GM18505 (cell line): ENCODE data around the gene ELMO2.

ENCODE experiments used
- ATAC-seq: cut with Tn5 transposase; IDR thresholded peaks from one replicate; pipeline ENCODE4 v1.9.1; 2021; ENCODE audit not compliant: unreplicated experiment
- POLR2A ChIP-seq: IDR thresholded peaks from 4 replicates; pipeline ENCODE4 v1.6.1; 2011; ENCODE audit warnings: borderline replicate concordance; ENCODE audit not compliant: insufficient read depth, insufficient read length; ENCODE audit errors: extremely low read depth

ELMO2 gene

DNA sequence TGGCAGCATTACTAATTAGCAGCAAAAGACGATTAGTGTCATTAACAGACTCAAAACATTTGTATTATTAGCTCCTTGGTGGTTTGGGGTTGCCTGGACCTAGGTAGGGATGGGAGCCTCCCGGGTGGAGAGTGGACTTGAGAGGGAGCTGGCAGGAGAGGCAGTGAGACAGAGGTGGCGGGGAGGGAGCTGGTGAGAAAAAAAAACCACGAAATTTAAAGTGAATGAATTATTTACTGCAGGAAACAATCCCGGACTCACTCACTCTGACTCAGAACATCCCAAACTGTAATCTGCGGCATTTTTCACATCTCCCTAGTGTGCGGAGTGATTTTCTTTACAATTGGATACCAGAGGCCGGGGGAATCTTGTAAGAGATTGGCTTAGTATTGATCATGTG, 83.8 kb downstream of the ELMO2 start:
- ATAC-seq = no peak
- no peak for TF ChIP-seq POLR2A

DNA sequence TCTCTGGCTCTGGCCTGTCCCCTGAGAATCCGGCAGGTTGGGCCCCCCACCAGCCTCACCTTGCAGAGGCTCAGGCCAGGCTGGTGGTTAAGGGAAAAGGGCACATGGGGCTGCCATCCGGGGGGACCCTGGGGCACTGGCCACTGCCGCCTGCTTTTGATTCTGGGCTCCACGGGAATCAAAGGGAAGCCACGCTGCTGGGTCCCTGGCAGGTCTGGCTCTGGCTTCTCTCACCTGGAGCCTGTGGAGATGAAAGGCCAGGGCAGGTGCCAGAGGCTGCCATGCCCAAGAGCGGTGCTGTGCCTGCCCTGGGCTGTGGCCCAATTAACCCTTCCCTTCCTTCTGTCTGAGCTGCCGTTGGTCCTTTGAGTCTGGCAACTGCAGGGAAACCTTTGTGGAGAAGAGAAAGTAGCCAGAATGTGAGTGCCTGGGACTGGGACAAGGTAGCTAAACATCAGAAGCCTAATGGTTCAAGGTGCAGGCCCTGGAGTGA, 88.7 kb downstream of the ELMO2 start:
- no peak for TF ChIP-seq POLR2A
- no peak for ATAC-seq

DNA sequence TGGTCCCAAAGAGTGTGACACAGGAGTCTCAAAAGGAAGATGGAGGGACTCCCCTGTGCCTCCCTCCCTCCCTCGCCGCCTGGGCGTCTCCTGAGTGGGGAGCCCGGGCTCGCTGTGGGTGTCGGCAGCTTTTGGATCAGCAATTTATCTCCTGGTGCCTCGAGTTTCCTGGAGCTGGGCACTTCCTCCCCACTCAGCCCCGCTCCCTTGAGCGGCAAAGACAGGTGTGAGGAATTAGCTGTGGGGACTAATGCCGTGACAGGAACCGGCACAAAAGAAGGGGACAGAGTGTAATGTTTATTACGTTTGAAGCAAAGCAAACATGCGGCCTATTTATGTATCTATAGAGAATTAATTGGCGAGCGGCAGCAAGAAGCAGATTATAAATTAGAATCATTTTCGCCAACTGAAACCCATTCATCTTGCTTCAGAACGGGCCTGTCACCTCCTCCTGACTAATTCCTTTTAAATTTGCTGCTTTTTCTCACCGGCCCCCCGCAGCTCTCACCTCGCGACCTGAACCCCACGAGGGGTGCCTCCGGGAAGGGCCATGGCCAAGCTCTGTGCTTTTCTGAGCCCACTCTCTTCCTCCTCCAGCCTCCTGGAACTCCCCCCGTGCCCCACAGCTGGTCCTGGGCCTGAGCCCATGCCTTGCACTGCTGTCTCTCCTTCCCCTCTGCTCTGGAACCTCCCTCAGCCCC, 89.3 kb downstream of the ELMO2 start:
- no peak for TF ChIP-seq POLR2A
- no peak for ATAC-seq
